ENCODE results near the gene SSTR5. TPM values are rescaled to one million over a fixed set of nuclear protein-coding genes. Genes with fewer than 3 reads are reported as not detected.

SSTR5 gene
- total RNA-seq, 1 experiment from 2014 or later = not detected

DNA sequence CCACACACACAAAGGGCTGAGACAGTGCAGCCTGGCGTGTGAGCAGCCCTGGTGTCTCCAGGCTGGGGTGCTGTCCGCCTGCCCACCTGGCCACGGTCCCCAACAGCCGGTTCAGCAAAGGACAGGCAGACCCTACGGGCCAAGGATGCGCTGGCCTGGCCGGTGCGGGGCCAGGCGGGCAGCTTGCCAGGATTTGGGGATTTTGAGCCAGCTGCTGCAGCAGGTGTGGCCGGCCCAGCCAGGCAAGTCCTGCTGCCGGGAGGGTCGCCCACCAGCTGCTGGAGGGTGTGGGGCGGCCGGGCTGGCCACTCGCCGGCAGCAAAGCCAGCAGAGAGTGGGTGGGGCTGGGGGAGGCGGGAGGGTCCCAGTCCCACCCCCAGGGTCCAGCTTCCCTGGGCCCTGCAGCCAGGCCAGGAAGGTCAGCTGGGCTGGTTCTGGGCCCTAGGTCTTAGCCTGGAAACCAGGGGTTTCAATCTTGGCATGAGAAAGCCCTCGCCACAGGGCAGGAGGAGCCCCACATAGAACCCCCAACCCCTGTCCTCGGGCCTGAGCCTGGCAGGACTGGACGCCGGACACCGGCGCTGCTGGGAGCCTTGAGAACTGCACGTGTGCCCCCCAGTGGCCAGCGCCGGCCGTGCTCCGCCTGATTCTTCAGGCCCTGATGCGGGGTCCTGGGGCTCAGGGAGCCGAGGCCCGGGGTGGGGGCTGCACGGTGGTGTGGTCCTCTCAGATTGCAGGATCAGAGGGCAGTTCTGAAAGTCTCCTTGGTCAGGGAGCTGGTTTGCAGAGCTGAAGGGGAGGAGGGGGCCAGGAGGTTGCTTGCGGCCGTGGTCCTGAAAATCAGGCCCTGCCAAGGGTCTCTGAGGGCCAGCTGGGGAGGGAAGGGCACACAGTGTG is 17.6 kb upstream of the SSTR5 start:
- Mint-ChIP-seq H3K4me3 (ENCODE audit: low read depth, unreplicated experiment) (no peak overlapping the region), H3K9me3 (ENCODE audit: low read depth, unreplicated experiment) (no peaks in the 10 kb centered on the region), H3K36me3 (ENCODE audit: insufficient read depth, unreplicated experiment) (no peaks in the 10 kb centered on the region), H3K27me3 (ENCODE audit: unreplicated experiment) (peaks cover 79% of the 10 kb centered on the region), H3K27ac (ENCODE audit: unreplicated experiment) (no peak overlapping the region), H3K4me1 (ENCODE audit: low read depth, unreplicated experiment) (no peaks in the 10 kb centered on the region)
- CTCF ChIA-PET = interaction anchor here (0.6 to 0.8 kb wide), 4 partner anchors 10 to 279 kb away, joined by 3 read pairs; no protein-coding TSS in a partner anchor
- TF ChIP-seq, protein P1, sequence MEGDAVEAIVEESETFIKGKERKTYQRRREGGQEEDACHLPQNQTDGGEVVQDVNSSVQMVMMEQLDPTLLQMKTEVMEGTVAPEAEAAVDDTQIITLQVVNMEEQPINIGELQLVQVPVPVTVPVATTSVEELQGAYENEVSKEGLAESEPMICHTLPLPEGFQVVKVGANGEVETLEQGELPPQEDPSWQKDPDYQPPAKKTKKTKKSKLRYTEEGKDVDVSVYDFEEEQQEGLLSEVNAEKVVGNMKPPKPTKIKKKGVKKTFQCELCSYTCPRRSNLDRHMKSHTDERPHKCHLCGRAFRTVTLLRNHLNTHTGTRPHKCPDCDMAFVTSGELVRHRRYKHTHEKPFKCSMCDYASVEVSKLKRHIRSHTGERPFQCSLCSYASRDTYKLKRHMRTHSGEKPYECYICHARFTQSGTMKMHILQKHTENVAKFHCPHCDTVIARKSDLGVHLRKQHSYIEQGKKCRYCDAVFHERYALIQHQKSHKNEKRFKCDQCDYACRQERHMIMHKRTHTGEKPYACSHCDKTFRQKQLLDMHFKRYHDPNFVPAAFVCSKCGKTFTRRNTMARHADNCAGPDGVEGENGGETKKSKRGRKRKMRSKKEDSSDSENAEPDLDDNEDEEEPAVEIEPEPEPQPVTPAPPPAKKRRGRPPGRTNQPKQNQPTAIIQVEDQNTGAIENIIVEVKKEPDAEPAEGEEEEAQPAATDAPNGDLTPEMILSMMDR (IDR thresholded peaks at IDR 0.05; ENCODE audit: unreplicated experiment) = peak; percentile 97
- DNase-seq = peak; percentile 85
- no TSS peak for BruUV-seq (replicated peaks)
- intact Hi-C loops (cut with micrococcal nuclease; ENCODE audit: unreplicated experiment) = loop anchor here (2.0 kb wide), 1 partner anchor 240 kb away; no protein-coding TSS in a partner anchor

DNA sequence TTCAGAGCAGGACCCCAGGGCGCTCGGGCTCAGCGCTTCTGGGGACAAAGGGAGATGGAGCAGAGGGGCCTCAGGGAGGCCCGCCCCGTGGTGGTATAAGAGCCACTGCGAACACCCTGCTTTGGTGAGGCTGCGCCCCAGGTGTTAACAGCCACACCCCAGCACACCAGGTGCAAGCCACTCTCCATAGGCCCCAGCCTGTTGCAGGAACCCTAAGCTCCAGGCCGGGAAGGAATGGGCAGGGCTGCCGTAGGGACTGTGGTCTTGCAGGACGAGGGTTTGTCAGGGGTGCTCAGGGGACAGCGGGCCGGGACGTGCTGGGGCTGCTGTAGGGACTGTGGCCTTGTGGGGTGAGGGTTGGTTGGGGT is 17.0 kb upstream of the SSTR5 start:
- TF ChIP-seq, protein P1 (IDR thresholded peaks at IDR 0.05; ENCODE audit: unreplicated experiment) = no peak
- Mint-ChIP-seq H3K4me1 (ENCODE audit: low read depth, unreplicated experiment) (no peaks in the 10 kb centered on the region), H3K4me3 (ENCODE audit: low read depth, unreplicated experiment) (no peak overlapping the region), H3K36me3 (ENCODE audit: insufficient read depth, unreplicated experiment) (no peaks in the 10 kb centered on the region), H3K27ac (ENCODE audit: unreplicated experiment) (no peak overlapping the region), H3K27me3 (ENCODE audit: unreplicated experiment) (peaks cover 79% of the 10 kb centered on the region), H3K9me3 (ENCODE audit: low read depth, unreplicated experiment) (no peaks in the 10 kb centered on the region)
- DNase-seq = no peak
- CTCF ChIA-PET = interaction anchor here (0.6 to 0.8 kb wide), 2 partner anchors 11 to 87 kb away, joined by 3 to 4 read pairs; no protein-coding TSS in a partner anchor
- no TSS peak for BruUV-seq (replicated peaks)
- intact Hi-C loops (cut with micrococcal nuclease; ENCODE audit: unreplicated experiment) = loop anchor here (2.0 kb wide), 1 partner anchor 241 kb away; no protein-coding TSS in a partner anchor

DNA sequence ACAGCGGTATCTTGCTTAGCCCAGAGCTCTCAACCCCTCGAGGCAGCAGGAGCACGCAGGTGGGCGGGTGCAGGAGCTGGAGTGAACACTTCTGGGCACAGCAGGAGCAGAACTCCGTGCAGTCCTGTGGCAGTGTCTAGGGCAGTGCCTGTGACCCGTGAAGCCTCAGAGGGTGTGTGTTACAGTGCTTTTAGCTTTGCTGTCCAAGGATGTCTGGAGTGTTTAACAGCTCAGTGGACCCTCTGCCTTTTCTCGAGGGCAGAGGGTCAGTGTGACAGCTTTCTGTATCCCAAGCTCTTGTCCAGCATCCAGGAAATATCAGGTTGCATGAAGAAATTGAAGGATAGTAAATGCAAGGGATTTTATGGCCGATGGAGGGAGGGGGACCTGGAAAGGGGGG is 16.4 kb upstream of the SSTR5 start:
- Mint-ChIP-seq H3K27me3 (ENCODE audit: unreplicated experiment) (peaks cover 79% of the 10 kb centered on the region), H3K4me3 (ENCODE audit: low read depth, unreplicated experiment) (no peak overlapping the region), H3K9me3 (ENCODE audit: low read depth, unreplicated experiment) (no peaks in the 10 kb centered on the region), H3K27ac (ENCODE audit: unreplicated experiment) (no peak overlapping the region), H3K36me3 (ENCODE audit: insufficient read depth, unreplicated experiment) (no peaks in the 10 kb centered on the region), H3K4me1 (ENCODE audit: low read depth, unreplicated experiment) (no peaks in the 10 kb centered on the region)
- CTCF ChIA-PET = interaction anchor here (0.6 to 1.8 kb wide), 6 partner anchors 9 to 344 kb away, joined by 3 to 8 read pairs (median 4); no protein-coding TSS in a partner anchor
- DNase-seq = no peak
- BruUV-seq (replicated peaks) = no TSS peak
- intact Hi-C loops (cut with micrococcal nuclease; ENCODE audit: unreplicated experiment) = no loop called here
- TF ChIP-seq, protein P1 (IDR thresholded peaks at IDR 0.05; ENCODE audit: unreplicated experiment) = no peak

DNA sequence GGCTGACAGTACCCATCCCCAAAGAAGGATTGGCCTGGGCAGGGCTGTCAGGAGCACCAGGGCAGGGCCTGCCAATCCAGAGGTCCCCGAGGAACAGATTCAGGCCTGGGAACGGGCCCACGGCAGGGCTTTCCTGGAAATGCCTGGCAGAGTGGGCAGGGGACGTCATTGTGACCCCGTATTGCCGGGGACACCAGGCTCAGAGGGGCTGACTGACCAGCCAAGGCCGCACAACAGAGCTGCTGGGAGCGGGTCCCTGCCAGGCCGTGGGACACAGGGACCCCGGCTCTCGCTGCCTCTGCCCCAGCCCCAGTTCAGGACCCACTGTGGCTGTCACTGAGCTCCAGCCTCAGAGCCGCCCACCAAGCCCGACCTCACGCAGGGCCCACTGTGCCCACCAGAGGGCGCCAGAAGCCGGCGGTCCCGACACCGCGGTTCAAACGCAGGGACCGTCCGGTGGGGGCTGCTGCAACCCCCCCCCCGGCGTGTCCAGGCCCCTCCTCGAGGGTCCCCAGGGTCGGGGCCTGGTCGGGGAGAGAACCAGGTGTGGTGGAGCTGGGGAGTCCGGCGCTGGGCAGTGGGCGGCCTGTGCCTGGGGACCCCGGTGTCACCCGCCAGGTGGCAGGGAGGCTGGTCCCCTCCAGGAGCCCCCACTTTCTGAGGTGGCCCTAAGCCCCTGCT is 15.2 kb upstream of the SSTR5 start:
- BruUV-seq (replicated peaks) = no TSS peak
- H3K27ac Mint-ChIP-seq (ENCODE audit: unreplicated experiment) = no peak overlapping the region
- peak; percentile 88 for DNase-seq

More for the DNA sequence above, 15.2 kb upstream of the SSTR5 start:
- Mint-ChIP-seq H3K4me1 (ENCODE audit: low read depth, unreplicated experiment) (no peaks in the 10 kb centered on the region), H3K36me3 (ENCODE audit: insufficient read depth, unreplicated experiment) (no peaks in the 10 kb centered on the region), H3K9me3 (ENCODE audit: low read depth, unreplicated experiment) (no peaks in the 10 kb centered on the region), H3K27me3 (ENCODE audit: unreplicated experiment) (peaks cover 79% of the 10 kb centered on the region), H3K4me3 (ENCODE audit: low read depth, unreplicated experiment) (no peak overlapping the region)
- CTCF ChIA-PET = interaction anchor here (0.6 to 1.8 kb wide), 9 partner anchors 21 to 345 kb away, joined by 3 to 8 read pairs (median 4); no protein-coding TSS in a partner anchor
- intact Hi-C loops (cut with micrococcal nuclease; ENCODE audit: unreplicated experiment) = no loop called here
- TF ChIP-seq, protein P1 (IDR thresholded peaks at IDR 0.05; ENCODE audit: unreplicated experiment) = peak; percentile 98
